Body of pancreas (tissue), 4 donors: ENCODE data around the gene SIK3. TPM values are rescaled to one million over a fixed set of nuclear protein-coding genes. Genes with fewer than 3 reads are reported as not detected.

Experiments
- ATAC-seq: fragments of 150-250 bp; one replicate; pipeline ENCODE4 v1.9.1; 2016
- DNase-seq, 4 donors: peaks; one replicate each; pipeline ENCODE4 v3.0.0-alpha.2; 2019
- H3K27ac ChIP-seq, 4 donors: fragments of 200-600 bp; sonication (generic); 1 replicate in 3 of 4; 2 replicates in 1 of 4; pipeline versions ENCODE4 v1.5.1 to v1.6.1; 2016 to 2019; ENCODE audit warnings: mild to moderate bottlenecking in 1 of 4, mixed read lengths in 1 of 4, moderate library complexity in 1 of 4
- H3K27me3 ChIP-seq, 2 donors: fragments of 200-600 bp; sonication (generic); one replicate each; pipeline ENCODE4 v1.6.0; 2016; ENCODE audit warnings: mild to moderate bottlenecking in 1 of 2
- H3K36me3 ChIP-seq, 2 donors: fragments of 200-600 bp; sonication (generic); replicated peaks in 1 of 2; 2 replicates each; pipeline ENCODE4 v1.5.1; 2016; ENCODE audit warnings: low read depth in 2 of 2; ENCODE audit not compliant: insufficient read depth in 1 of 2
- H3K4me1 ChIP-seq: fragments of 200-600 bp; sonication (generic); one replicate; pipeline ENCODE4 v1.6.0; 2016
- H3K4me3 ChIP-seq, 2 donors: fragments of 200-600 bp; sonication (generic); 1 replicate in 1 of 2; 2 replicates in 1 of 2; pipeline ENCODE4 v1.5.1; 2016 to 2019
- H3K9me3 ChIP-seq, 3 donors: fragments of 200-600 bp; sonication (generic); 1 replicate in 2 of 3; 2 replicates in 1 of 3; pipeline ENCODE4 v1.5.1; 2016
- CTCF ChIP-seq, 7 experiments: fragments of 450-650 bp in 4 of 7; fragments of 200-600 bp in 3 of 7; sonication (generic) in 3 of 7; IDR thresholded peaks; one replicate each; pipeline ENCODE4 v1.5.1; 2016 to 2019; ENCODE audit warnings: antibody characterized with exemption in 7 of 7
- POLR2A ChIP-seq, 3 donors: fragments of 450-650 bp; IDR thresholded peaks; one replicate each; pipeline ENCODE4 v1.6.1; 2016; ENCODE audit warnings: antibody characterized with exemption in 3 of 3, mild to moderate bottlenecking in 2 of 3
- WGBS, 2 donors: methylation state at CpG; one replicate each; pipeline ENCODE4 v1.1.5; 2017; 5-methylcytosine and 5-hydroxymethylcytosine counted together
- intact Hi-C: fragments of 100-400 bp; cut with DNase I; formaldehyde crosslinking; loops from one replicate; pipeline ENCODE4 v1.15.1; 2023
- total RNA-seq, 2 donors: library from RNA; depleted of rRNA; stranded (reverse); fragments of >200 nt; gene quantifications; one replicate each; pipeline ENCODE4 v1.1.0, GENCODE V29; 2016

The SIK3 gene
- total RNA-seq, 2 donors from 2014 or later = 24.1 to 46.1 TPM

DNA sequence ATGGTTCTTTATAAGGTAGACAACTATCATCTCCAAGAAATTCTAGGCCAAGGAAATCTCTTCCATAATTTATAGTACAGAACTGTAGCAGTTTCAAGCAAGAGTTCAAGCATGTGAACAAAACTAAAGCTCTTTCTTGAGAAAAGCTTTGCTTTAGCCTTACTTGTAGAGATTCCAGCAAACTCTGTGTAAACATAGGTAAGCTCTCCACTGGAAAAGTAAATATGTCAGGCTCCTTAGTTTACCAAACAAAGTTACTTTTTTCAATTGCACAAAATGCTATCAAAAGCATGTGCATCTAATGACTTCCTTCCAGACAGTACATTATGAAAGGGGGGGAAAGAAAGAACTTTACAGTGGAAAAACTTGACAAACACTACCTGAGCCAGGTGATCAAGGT, 125.0 kb downstream of the SIK3 start:
- Histone ChIP-seq H3K9me3 (no peaks in the 10 kb centered on the region), H3K36me3 (no peaks in the 10 kb centered on the region), H3K27ac (no peak overlapping the region), H3K27me3 (no peaks in the 10 kb centered on the region), H3K4me3 (no peak overlapping the region), H3K4me1 (peaks cover 25% of the 10 kb centered on the region)
- no peak for ATAC-seq
- DNase-seq = no peak
- intact Hi-C loops = no loop called here
- TF ChIP-seq CTCF (IDR thresholded peaks at IDR 0.05) = no peak
- no peak for TF ChIP-seq POLR2A (IDR thresholded peaks at IDR 0.05)

DNA sequence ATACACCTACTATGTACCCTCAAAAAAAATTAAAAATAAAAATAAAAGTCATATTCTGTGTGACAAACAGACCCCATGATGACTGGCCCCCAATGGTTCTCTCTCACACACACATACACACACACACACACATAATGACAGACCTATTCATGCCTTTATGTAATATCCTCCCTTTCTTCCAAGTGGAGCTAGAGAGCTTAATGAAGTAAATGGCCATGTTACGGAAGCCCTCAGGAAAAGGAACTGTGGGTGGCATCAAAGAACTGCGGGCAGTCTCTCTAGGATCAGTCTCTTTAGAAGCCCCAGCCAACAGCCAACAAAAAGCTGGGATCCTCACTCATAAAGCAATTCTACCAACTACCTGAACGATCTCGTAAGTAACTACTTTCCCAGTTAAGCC, 125.5 kb downstream of the SIK3 start:
- H3K27ac ChIP-seq = no peak overlapping the region
- DNase-seq = no peak

GRCh38 chr11:116970485-116971292, 127.5 kb downstream of the SIK3 start:
- Histone ChIP-seq H3K4me1 (peaks cover 25% of the 10 kb centered on the region), H3K36me3 (no peaks in the 10 kb centered on the region), H3K9me3 (no peaks in the 10 kb centered on the region), H3K27me3 (no peaks in the 10 kb centered on the region), H3K27ac (no peak overlapping the region), H3K4me3 (no peak overlapping the region)
- ATAC-seq (no peak), DNase-seq (no peak)
- TF ChIP-seq POLR2A (IDR thresholded peaks at IDR 0.05) (no peak), CTCF (IDR thresholded peaks at IDR 0.05) (no peak)
- whole genome bisulfite sequencing, 2 donors = 86 to 88% methylated on average over 6 of the region's 6 CpGs
- intact Hi-C loops = no loop called here

More for the DNA sequence above, 125.5 kb downstream of the SIK3 start:
- ATAC-seq = no peak
- Histone ChIP-seq H3K27me3 (no peaks in the 10 kb centered on the region), H3K4me3 (no peak overlapping the region), H3K4me1 (peaks cover 25% of the 10 kb centered on the region), H3K9me3 (no peaks in the 10 kb centered on the region), H3K36me3 (no peaks in the 10 kb centered on the region)
- 65 to 67% methylated on average over 4 of the region's 4 CpGs for WGBS, 2 donors
- TF ChIP-seq CTCF (IDR thresholded peaks at IDR 0.05) (peak in 1 of 7 experiments; percentile 27), POLR2A (IDR thresholded peaks at IDR 0.05) (no peak)
- intact Hi-C loops = no loop called here

- ATAC-seq (no peak), DNase-seq (no peak)
- Histone ChIP-seq H3K36me3 (no peaks in the 10 kb centered on the region), H3K9me3 (no peaks in the 10 kb centered on the region), H3K27ac (no peak overlapping the region), H3K27me3 (no peaks in the 10 kb centered on the region), H3K4me3 (no peak overlapping the region), H3K4me1 (peaks cover 25% of the 10 kb centered on the region)
- 69 to 77% methylated on average over 2 of the region's 2 CpGs for WGBS, 2 donors
- intact Hi-C loops = no loop called here
- TF ChIP-seq CTCF (IDR thresholded peaks at IDR 0.05) = no peak
- TF ChIP-seq POLR2A (IDR thresholded peaks at IDR 0.05) = no peak
Measured at GRCh38 chr11:116969694-116970093, 128.5 kb downstream of the SIK3 start.

GRCh38 chr11:116964269-116964668, 134.0 kb downstream of the SIK3 start:
- Histone ChIP-seq H3K27me3 (no peaks in the 10 kb centered on the region), H3K27ac (no peak overlapping the region), H3K4me3 (no peak overlapping the region), H3K36me3 (no peaks in the 10 kb centered on the region), H3K4me1 (peaks cover 35% of the 10 kb centered on the region), H3K9me3 (no peaks in the 10 kb centered on the region)
- ATAC-seq = no peak
- DNase-seq = peak in 2 of 4 donors; percentile 22 to 39
- WGBS, 2 donors = 65 to 71% methylated on average over 4 of the region's 4 CpGs
- TF ChIP-seq CTCF (IDR thresholded peaks at IDR 0.05) (no peak), POLR2A (IDR thresholded peaks at IDR 0.05) (no peak)
- intact Hi-C loops = no loop called here
